Measurements from ENCODE around the gene SLC8A1. TPM values are rescaled to one million over a fixed set of nuclear protein-coding genes. Genes with fewer than 3 reads are reported as not detected.

Gene SLC8A1
- total RNA-seq, 4 donors from 2014 or later = 2.2 to 45.0 (median 9.6) TPM

DNA sequence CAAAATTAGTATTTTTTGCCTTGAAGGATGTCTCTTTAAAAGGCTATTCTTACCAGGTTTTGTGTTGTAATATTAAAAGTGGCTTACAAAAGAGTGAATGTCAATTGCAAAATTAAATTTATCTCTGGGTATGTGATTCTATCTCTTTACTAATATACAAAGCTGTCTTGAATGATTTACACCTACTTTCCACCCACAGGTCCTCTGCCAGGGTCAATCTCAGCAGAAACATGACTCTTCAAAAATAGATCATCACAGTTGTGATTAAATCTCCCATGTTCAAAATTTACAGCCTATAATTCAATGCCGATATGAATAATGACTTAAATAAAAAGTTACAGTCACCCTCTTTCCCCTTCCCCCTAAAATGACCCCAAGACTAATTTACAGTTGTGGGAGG, 78.8 kb downstream of the SLC8A1 start:
- intact Hi-C loops (cut with DNase I) = no loop called here
- no peaks in the 10 kb centered on the region for H3K27me3 ChIP-seq

DNA sequence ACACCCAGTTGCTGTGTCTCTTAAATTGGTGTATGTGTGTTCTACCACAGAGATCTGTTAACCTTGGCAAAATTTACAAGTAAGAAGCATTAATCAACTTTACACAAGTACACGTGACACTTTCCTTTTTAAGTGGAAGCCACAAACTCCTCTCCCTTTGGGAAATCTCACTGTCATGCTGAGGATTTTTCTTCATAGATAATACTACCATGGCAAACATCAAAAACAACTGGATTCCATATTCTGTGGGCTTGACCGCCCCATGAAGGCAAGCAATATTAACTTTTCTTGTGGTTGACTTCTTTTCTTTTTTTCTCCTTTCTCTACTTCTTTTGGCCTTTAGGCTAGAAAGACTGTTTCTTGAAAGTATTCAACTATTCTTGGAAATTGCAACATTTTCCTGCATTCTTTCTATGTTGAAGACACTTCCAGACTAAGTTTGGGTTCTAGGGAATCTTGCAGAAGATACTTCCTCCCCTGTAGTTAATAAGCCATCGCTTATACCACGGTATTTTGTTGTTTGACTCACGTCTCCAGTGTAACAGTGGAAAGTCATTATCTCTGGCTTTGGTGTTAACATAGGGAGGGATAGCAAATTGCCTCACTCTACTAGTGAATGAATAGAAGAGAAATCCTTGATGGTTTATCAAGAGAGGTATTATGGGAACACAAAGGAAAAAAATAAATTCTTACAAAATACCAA, 79.5 kb downstream of the SLC8A1 start:
- DNase-seq = no peak
- peaks cover 0 to 7% (median 4%) of the 10 kb centered on the region in 3 donors for H3K4me1 ChIP-seq
- TF ChIP-seq CTCF (IDR thresholded peaks at IDR 0.05) = no peak
- no peak for TF ChIP-seq POLR2A (IDR thresholded peaks at IDR 0.05)
- 57 to 69% methylated on average over 5 of the region's 5 CpGs for WGBS, 2 donors
- no peaks in the 10 kb centered on the region for H3K9me3 ChIP-seq
- H3K36me3 ChIP-seq = no peaks in the 10 kb centered on the region
- no peak overlapping the region for H3K4me3 ChIP-seq
- H3K27me3 ChIP-seq = no peaks in the 10 kb centered on the region
- intact Hi-C loops (cut with DNase I) = no loop called here
- H3K27ac ChIP-seq = peak overlapping the region in 3 of 4 donors; percentile 44 to 67 (median 63)

More for the DNA sequence above, 78.8 kb downstream of the SLC8A1 start:
- TF ChIP-seq CTCF (IDR thresholded peaks at IDR 0.05) = no peak
- peak overlapping the region in 1 of 4 donors; percentile 44 for H3K27ac ChIP-seq
- DNase-seq = no peak
- no peak overlapping the region for H3K4me3 ChIP-seq
- 83 to 92% methylated on average over 1 of the region's 1 CpG for WGBS, 2 donors
- H3K9me3 ChIP-seq = no peaks in the 10 kb centered on the region
- H3K4me1 ChIP-seq = peaks cover 0 to 7% (median 4%) of the 10 kb centered on the region in 3 donors
- H3K36me3 ChIP-seq = no peaks in the 10 kb centered on the region

DNA sequence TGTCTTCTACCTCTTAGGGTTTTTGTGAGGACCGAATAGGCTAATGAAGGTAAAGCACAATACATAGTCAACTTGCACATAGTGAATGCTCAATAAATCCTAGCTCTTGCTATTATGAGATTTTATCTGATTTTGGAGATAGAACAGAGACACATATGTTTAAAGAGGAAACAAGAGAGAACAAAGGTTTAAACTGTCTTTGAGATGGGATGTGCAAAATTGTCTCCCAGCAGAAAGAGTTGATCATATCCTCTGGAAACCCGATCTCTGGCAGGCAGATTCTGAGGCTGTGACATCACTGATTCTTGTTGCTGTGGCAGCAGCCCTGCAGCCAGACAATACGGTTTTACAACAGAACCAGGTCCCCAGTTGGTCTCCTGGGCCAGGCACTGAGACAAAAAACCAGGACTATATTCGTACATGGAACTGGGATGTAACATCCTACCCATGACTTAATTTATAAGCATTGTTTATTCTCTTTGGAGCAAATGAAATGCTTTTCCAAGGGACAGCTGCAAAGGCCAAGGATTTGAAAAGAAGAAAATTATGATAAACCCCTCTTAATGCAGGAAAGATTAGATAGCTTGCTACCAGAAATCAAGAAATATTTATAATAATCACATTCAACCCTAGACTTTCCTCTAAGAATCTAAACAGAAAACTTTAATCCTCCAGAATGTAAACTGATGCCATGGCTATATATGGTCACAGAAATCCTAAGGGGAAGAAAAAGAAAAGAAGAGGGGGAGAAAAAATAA, 80.2 kb downstream of the SLC8A1 start:
- TF ChIP-seq CTCF (IDR thresholded peaks at IDR 0.05) (no peak), POLR2A (IDR thresholded peaks at IDR 0.05) (no peak)
- no peak for DNase-seq
- Histone ChIP-seq H3K4me1 (peaks cover 0 to 7% (median 4%) of the 10 kb centered on the region in 3 donors), H3K4me3 (no peak overlapping the region), H3K9me3 (no peaks in the 10 kb centered on the region), H3K27me3 (no peaks in the 10 kb centered on the region), H3K27ac (peak overlapping the region; percentile 11 to 67 (median 54)), H3K36me3 (no peaks in the 10 kb centered on the region)
- 57 to 60% methylated on average over 3 to 4 of the region's 4 CpGs for WGBS, 2 donors
- intact Hi-C loops (cut with DNase I) = no loop called here

DNA sequence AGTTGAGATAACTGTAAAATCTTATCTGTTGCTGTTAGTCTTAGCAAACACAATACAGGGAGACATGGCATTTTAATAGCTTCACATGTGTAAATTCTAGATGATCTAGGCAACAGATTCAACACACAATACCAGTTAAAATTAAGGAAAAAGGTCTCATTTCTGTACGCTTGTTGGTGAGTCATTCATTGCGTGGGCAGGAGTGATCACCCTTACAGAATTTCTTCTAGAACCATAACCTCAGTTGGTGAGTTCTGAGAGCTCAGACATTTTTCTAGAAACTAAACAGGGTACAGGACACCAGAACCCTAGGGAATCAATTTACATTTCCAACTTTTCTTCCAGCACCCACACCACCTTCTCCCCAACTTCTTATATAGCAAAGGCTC, 81.9 kb downstream of the SLC8A1 start:
- intact Hi-C loops (cut with DNase I) = no loop called here
- 76 to 81% methylated on average over 2 of the region's 2 CpGs for WGBS, 2 donors
- Histone ChIP-seq H3K27ac (peak overlapping the region in 1 of 4 donors; percentile 18), H3K9me3 (no peaks in the 10 kb centered on the region), H3K4me1 (peaks cover 0 to 8% (median 4%) of the 10 kb centered on the region in 3 donors), H3K4me3 (no peak overlapping the region), H3K36me3 (no peaks in the 10 kb centered on the region), H3K27me3 (no peaks in the 10 kb centered on the region)
- DNase-seq = no peak
- TF ChIP-seq CTCF (IDR thresholded peaks at IDR 0.05) (no peak), POLR2A (IDR thresholded peaks at IDR 0.05) (no peak)
